Measurements from ENCODE around the gene ANKRD27.
"Not testable (repeated sequence)": the region's sequence is repeated elsewhere in the genome, so short reads cannot be mapped to it uniquely, and the experiment has no call there.

Gene ANKRD27

GRCh38 chr19:32702010-32702409 is 27.0 kb upstream of the ANKRD27 start:
- Histone ChIP-seq H3K36me3 (ENCODE audit: insufficient read depth, low read length) (peaks cover 3% of the 10 kb centered on the region; the same call in 1 of the 2 replicates), H3K27ac (ENCODE audit: low read depth, low read length) (no peak overlapping the region), H3K9ac (ENCODE audit: low read depth, low read length) (no peak overlapping the region), H3K9me3 (ENCODE audit: insufficient read depth, low read depth, low read length) (peaks cover 7% of the 10 kb centered on the region; the same call in 1 of the 2 replicates), H3K4me3 (ENCODE audit: low read length) (no peak overlapping the region), H3K27me3 (ENCODE audit: insufficient read depth, low read length) (no peaks in the 10 kb centered on the region), H3K4me1 (ENCODE audit: insufficient read depth, low read length) (peaks cover 12% of the 10 kb centered on the region; the same call in 1 of the 2 replicates)
- WGBS: 78% methylated on average over 5 of the region's 5 CpGs

DNA sequence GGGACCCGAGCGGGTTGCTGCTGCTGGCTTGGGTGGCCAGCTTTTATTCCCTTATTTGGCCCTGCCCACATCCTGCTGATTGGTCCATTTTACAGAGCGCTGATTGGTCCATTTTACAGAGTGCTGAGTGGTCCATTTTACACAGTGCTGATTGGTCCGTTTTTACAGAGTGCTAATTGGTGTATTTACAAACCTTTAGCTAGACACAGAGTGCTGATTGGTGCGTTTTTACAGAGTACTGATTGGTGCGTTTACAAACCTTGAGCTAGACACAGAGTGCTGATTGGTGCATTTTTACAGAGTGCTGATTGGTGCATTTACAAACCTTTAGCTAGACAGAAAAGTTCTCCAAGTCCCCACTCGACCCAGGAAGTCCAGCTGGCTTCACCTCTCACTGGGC is 25.1 kb upstream of the ANKRD27 start:
- H3K4me1 ChIP-seq (ENCODE audit: insufficient read depth, low read length): peaks cover 12% of the 10 kb centered on the region; the same call in 1 of the 2 replicates
- H3K9me3 ChIP-seq (ENCODE audit: insufficient read depth, low read depth, low read length); H3K36me3 ChIP-seq (ENCODE audit: insufficient read depth, low read length); H3K9ac ChIP-seq (ENCODE audit: low read depth, low read length); H3K27me3 ChIP-seq (ENCODE audit: insufficient read depth, low read length); H3K27ac ChIP-seq (ENCODE audit: low read depth, low read length); H3K4me3 ChIP-seq (ENCODE audit: low read length): not testable (repeated sequence)
- WGBS: 95% methylated on average over 7 of the region's 7 CpGs

DNA sequence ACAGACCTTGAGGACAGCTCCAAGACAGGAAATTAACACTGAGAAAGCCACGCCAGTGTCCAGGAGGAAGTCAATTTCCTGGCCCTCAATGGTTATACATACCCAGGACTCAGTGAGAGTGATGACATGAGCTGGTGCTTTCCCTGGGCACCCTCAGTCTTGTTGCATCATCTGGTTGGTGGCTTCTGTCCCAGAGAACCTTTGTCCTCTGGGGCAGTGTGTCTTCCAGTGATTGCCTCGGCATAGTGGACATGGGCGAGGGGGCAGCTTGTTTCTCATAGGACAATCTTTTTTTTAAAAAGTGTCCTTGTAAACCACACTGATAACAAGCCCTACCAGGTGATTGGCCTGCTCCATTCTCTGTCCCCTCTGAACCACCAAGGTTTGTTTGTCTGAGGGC is 21.8 kb upstream of the ANKRD27 start:
- H3K9me3 ChIP-seq (ENCODE audit: insufficient read depth, low read depth, low read length); H3K9ac ChIP-seq (ENCODE audit: low read depth, low read length); H3K36me3 ChIP-seq (ENCODE audit: insufficient read depth, low read length); H3K27ac ChIP-seq (ENCODE audit: low read depth, low read length); H3K4me1 ChIP-seq (ENCODE audit: insufficient read depth, low read length); H3K4me3 ChIP-seq (ENCODE audit: low read length): not testable (repeated sequence)
- 98% methylated on average over 3 of the region's 3 CpGs for WGBS
- peaks cover 15% of the 10 kb centered on the region for H3K27me3 ChIP-seq (ENCODE audit: insufficient read depth, low read length)

GRCh38 chr19:32695506-32695905 is 20.5 kb upstream of the ANKRD27 start:
- WGBS: 98% methylated on average over 5 of the region's 6 CpGs

DNA sequence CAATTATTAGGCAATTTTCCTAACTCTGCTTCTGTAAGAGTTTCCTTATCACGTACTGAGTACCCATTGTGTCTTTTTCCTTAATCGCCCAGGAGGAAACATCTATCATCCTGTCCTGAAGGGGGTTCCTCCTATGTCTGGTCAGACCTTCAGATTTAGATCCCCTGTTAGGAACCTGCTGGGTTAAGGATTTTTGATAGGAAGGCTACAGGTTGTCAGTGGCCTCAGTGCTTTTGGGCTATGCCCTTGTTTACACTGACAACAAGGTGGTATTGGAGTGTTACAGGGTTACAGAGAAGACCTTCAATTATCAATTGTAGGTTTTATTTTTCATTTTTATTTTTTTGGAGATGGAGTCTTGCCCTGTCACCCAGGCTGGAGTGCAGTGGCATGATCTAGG is 19.9 kb upstream of the ANKRD27 start:
- H3K36me3 ChIP-seq (ENCODE audit: insufficient read depth, low read length); H3K9ac ChIP-seq (ENCODE audit: low read depth, low read length); H3K9me3 ChIP-seq (ENCODE audit: insufficient read depth, low read depth, low read length); H3K4me3 ChIP-seq (ENCODE audit: low read length); H3K4me1 ChIP-seq (ENCODE audit: insufficient read depth, low read length); H3K27ac ChIP-seq (ENCODE audit: low read depth, low read length): not testable (repeated sequence)
- peaks cover 22% of the 10 kb centered on the region for H3K27me3 ChIP-seq (ENCODE audit: insufficient read depth, low read length)
- WGBS: 92% methylated on average over 2 of the region's 2 CpGs

More at GRCh38 chr19:32695506-32695905, 20.5 kb upstream of the ANKRD27 start:
- H3K27ac ChIP-seq (ENCODE audit: low read depth, low read length); H3K4me3 ChIP-seq (ENCODE audit: low read length); H3K36me3 ChIP-seq (ENCODE audit: insufficient read depth, low read length); H3K9me3 ChIP-seq (ENCODE audit: insufficient read depth, low read depth, low read length); H3K9ac ChIP-seq (ENCODE audit: low read depth, low read length); H3K4me1 ChIP-seq (ENCODE audit: insufficient read depth, low read length): not testable (repeated sequence)
- H3K27me3 ChIP-seq (ENCODE audit: insufficient read depth, low read length): peaks cover 22% of the 10 kb centered on the region

DNA sequence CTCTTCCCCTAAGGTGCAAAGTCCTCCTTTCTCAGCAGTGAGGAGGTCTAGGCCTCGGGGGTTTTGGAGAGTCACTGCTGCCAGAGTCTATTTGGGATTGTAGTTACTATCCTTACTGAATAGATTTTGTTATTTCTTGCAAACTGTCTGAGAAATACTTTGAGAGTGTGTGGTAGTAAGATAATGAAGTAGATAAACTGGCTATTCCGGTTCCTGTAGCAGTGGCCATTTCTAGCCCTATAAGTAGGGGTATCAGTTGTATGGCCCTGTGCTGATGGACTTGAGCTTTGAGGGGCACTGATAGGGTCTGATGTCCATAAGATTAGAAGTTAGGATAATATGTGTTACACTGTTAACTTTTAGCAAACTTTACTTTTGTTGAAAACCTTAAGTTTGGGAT is 19.3 kb upstream of the ANKRD27 start:
- not testable (repeated sequence) for H3K9me3 ChIP-seq (ENCODE audit: insufficient read depth, low read depth, low read length)

GRCh38 chr19:32693151-32694108 is 18.4 kb upstream of the ANKRD27 start:
- H3K9ac ChIP-seq (ENCODE audit: low read depth, low read length); H3K9me3 ChIP-seq (ENCODE audit: insufficient read depth, low read depth, low read length); H3K4me3 ChIP-seq (ENCODE audit: low read length); H3K4me1 ChIP-seq (ENCODE audit: insufficient read depth, low read length); H3K27ac ChIP-seq (ENCODE audit: low read depth, low read length); H3K36me3 ChIP-seq (ENCODE audit: insufficient read depth, low read length): not testable (repeated sequence)
- peaks cover 22% of the 10 kb centered on the region for H3K27me3 ChIP-seq (ENCODE audit: insufficient read depth, low read length)
- WGBS: 93% methylated on average over 20 of the region's 20 CpGs

More for the DNA sequence above, 19.3 kb upstream of the ANKRD27 start:
- not testable (repeated sequence) for H3K4me3 ChIP-seq (ENCODE audit: low read length); H3K27ac ChIP-seq (ENCODE audit: low read depth, low read length); H3K4me1 ChIP-seq (ENCODE audit: insufficient read depth, low read length); H3K9ac ChIP-seq (ENCODE audit: low read depth, low read length); H3K36me3 ChIP-seq (ENCODE audit: insufficient read depth, low read length)
- WGBS: 81% methylated on average over 2 of the region's 2 CpGs
- H3K27me3 ChIP-seq (ENCODE audit: insufficient read depth, low read length): peaks cover 22% of the 10 kb centered on the region

- H3K27ac ChIP-seq (ENCODE audit: low read depth, low read length): no peak overlapping the region
- peak overlapping the region; percentile 62 for H3K4me3 ChIP-seq (ENCODE audit: low read length)
- WGBS: 90% methylated on average over 7 of the region's 7 CpGs
- H3K9me3 ChIP-seq (ENCODE audit: insufficient read depth, low read depth, low read length): no peaks in the 10 kb centered on the region
- peaks cover 22% of the 10 kb centered on the region for H3K27me3 ChIP-seq (ENCODE audit: insufficient read depth, low read length)
- peak overlapping the region; percentile 75; the same call in 1 of the 2 replicates for H3K9ac ChIP-seq (ENCODE audit: low read depth, low read length)
- H3K36me3 ChIP-seq (ENCODE audit: insufficient read depth, low read length): no peaks in the 10 kb centered on the region
- peaks cover 3% of the 10 kb centered on the region; the same call in 1 of the 2 replicates for H3K4me1 ChIP-seq (ENCODE audit: insufficient read depth, low read length)
These were observed 17.7 kb upstream of the ANKRD27 start for GRCh38 chr19:32692727-32693061.

GRCh38 chr19:32691952-32692726 is 17.2 kb upstream of the ANKRD27 start:
- 25% methylated on average over 93 of the region's 93 CpGs for WGBS

GRCh38 chr19:32691291-32691951 is 16.4 kb upstream of the ANKRD27 start, which contains the start of gene NUDT19:
Gene NUDT19, plus strand, starts transcription at chr19:32691821. Its CDS starts 140 bp downstream, at chr19:32691961.
- peaks cover 3% of the 10 kb centered on the region; the same call in 1 of the 2 replicates for H3K4me1 ChIP-seq (ENCODE audit: insufficient read depth, low read length)
- 24% methylated on average over 32 of the region's 32 CpGs for WGBS
- H3K27me3 ChIP-seq (ENCODE audit: insufficient read depth, low read length): peaks cover 22% of the 10 kb centered on the region
- no peak within 1 kb of the TSS for H3K27ac ChIP-seq (ENCODE audit: low read depth, low read length)
- H3K9ac ChIP-seq (ENCODE audit: low read depth, low read length): peak within 1 kb of the TSS; percentile 75
- H3K36me3 ChIP-seq (ENCODE audit: insufficient read depth, low read length): no peaks in the 10 kb centered on the region
- H3K4me3 ChIP-seq (ENCODE audit: low read length): peak within 1 kb of the TSS; percentile 62
- no peaks in the 10 kb centered on the region for H3K9me3 ChIP-seq (ENCODE audit: insufficient read depth, low read depth, low read length)

More at GRCh38 chr19:32691952-32692726, 17.2 kb upstream of the ANKRD27 start:
- peaks cover 22% of the 10 kb centered on the region for H3K27me3 ChIP-seq (ENCODE audit: insufficient read depth, low read length)
- peaks cover 3% of the 10 kb centered on the region; the same call in 1 of the 2 replicates for H3K4me1 ChIP-seq (ENCODE audit: insufficient read depth, low read length)
- no peaks in the 10 kb centered on the region for H3K9me3 ChIP-seq (ENCODE audit: insufficient read depth, low read depth, low read length)
- H3K4me3 ChIP-seq (ENCODE audit: low read length): peak overlapping the region; percentile 62
- H3K9ac ChIP-seq (ENCODE audit: low read depth, low read length): peak overlapping the region; percentile 75
- H3K27ac ChIP-seq (ENCODE audit: low read depth, low read length): no peak overlapping the region
- no peaks in the 10 kb centered on the region for H3K36me3 ChIP-seq (ENCODE audit: insufficient read depth, low read length)
